HG03378 (cell line): ENCODE data around the gene CALML4.
"Not testable (repeated sequence)": the region's sequence is repeated elsewhere in the genome, so short reads cannot be mapped to it uniquely, and the experiment has no call there.

Source experiments
- ATAC-seq: cut with Tn5 transposase; IDR thresholded peaks from one replicate; pipeline ENCODE4 v1.9.1; 2021; ENCODE audit warnings: mild to moderate bottlenecking, moderate library complexity; ENCODE audit not compliant: unreplicated experiment

Gene CALML4

DNA sequence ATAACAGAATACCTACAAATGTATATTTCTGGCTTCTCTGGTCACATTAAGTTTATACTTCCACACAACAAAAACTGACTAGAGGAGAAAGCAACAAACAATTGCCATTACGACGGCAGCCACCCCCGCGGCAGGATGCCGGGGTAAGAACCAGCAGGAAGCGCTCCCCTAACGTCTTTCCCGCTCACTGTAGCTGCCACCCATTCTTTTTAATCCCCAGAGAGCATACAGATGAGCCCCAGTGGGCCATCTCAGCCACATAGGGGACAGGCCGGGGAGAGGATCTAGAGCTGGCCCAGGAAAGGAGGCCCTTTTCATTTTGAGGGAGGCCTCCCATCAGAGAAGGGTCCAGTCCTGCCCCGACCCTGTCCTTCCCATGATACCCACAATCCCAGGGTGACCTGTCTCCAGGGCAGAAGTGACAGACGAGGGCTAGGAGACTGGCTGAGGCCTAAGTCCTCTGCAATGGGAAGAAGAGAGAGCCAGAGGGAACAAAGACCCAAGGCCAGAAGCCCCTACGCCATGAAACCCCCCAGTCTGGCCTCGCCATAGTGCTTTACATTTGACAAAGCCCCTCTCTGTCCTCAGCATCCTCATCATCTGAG lies 3.6 kb upstream of the CALML4 start:
- ATAC-seq = no peak

DNA sequence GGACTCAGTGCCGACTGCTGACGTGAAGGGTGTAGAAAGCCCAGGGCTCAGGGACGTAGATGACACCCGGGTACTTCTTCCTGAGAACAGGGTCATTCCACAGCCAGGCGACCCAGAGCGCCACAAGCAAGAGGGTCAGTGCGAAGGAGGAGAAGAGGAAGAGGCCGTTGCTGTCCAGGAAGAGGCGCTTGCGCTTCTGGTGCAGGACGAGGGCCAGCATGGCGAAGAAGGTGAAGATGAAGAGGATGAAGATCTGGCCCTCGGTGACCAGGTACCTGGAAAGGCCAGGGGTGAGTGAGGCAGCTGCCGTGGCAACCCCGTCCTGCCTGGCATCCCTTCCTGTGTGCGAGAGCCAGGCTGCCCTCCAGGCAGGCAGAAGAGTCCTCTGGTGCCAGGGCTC lies 3.0 kb upstream of the CALML4 start:
- ATAC-seq = no peak

DNA sequence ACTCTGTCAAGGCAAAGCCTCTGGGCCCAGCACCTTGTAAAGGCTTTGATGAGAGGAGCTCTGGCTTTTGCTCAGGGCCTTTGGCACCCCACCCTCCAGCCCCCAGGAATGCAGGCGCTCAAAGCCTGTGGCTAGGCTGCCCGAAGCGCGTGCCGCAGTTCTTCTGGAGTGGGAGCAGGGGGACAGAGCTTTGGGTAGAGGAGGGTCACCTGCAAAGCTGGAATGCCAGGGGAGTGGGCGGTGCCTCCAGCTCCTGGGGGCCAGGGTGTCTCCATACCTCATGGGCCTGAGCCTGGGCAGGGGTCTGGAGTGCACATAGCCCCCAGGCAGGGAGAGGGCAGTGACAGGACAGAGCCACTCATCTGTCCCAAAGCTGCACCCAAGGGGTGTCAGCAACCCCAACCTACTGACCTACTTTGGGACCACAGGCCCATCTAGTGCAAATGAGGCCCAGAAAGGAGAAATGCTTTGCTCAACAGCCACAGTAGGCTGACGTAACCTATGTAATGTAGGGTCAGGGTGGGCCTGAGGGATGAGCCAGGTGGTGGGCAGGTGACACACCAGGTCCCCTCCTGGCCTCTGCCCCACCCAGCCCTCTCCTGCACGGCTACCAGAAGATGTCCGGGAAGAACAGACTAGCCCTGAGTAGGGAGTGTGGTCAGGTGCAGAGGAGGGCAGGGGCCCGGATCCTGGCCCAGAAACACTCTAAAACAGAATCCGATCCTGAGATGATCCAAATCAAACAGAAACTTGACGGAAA lies 2.2 kb upstream of the CALML4 start:
- no peak for ATAC-seq

GRCh38 chr15:68206711-68207151 lies 1.6 kb upstream of the CALML4 start:
- no peak for ATAC-seq

GRCh38 chr15:68205954-68206539 lies 915 bp upstream of the CALML4 start:
- no peak for ATAC-seq

- no peak for ATAC-seq
Observed at GRCh38 chr15:68205558-68205944, 419 bp upstream of the CALML4 start.

- no peak for ATAC-seq
Observed at GRCh38 chr15:68204361-68204760, 771 bp downstream of the CALML4 start.

GRCh38 chr15:68203956-68204355 lies 1.2 kb downstream of the CALML4 start:
- ATAC-seq = no peak

- ATAC-seq = no peak
Observed at GRCh38 chr15:68203486-68203885, 1.6 kb downstream of the CALML4 start.

- ATAC-seq = not testable (repeated sequence)
Observed at GRCh38 chr15:68202994-68203393, 2.1 kb downstream of the CALML4 start.

DNA sequence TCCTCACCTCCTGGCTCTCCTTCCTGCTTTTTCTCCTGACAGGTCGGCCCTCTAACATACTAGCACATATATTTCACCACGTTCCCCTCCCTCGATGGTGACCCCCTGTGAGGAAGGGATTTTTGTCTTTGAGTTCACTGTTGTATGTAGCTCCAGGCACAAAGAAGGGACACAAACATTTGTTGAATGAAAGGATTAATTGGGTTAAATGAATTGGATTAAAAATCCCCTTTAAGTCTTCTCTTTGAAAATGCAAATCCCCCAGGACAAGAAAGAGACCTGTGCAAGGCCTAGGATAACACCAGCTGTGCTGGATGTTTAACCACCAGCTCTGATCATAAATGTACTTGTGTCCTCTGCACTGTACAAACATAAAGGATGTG lies 3.3 kb downstream of the CALML4 start:
- no peak for ATAC-seq

DNA sequence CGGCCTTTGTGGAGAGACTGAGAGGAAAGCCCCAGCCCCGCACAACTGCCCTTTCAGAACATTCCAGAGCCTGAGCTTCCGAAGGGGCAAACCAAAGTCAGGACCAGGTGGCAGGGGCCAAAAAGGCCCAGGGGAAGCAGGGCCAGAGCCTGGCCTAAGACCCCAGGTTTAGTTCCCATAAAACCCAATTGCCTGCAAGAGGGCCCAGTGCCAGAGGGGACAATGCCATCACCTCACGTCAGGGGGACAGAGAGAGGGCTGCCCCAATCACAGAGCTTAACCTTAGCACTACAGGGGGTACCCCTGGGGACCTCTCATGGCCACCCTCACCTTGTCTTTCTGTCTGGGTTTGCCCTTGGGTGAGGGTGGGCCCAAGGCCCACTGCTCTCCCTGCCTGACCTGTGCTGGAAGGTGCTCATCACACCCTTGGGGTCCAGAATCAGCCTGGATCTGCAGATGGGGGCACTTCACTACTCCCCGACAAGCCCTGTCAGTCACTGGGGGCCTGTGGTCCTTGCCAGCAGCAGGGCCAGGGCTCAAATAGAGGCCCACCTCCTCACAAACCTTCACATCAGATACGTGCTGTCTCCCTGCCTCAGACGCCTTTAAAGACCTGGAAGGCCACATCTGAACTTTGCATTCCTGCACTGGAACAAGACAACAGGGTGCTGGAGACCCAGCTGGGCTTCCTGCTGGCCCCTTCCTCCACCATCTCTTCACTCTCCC lies 3.8 kb downstream of the CALML4 start:
- ATAC-seq = no peak

- ATAC-seq = no peak
Observed at GRCh38 chr15:68200016-68200861, 4.9 kb downstream of the CALML4 start.

DNA sequence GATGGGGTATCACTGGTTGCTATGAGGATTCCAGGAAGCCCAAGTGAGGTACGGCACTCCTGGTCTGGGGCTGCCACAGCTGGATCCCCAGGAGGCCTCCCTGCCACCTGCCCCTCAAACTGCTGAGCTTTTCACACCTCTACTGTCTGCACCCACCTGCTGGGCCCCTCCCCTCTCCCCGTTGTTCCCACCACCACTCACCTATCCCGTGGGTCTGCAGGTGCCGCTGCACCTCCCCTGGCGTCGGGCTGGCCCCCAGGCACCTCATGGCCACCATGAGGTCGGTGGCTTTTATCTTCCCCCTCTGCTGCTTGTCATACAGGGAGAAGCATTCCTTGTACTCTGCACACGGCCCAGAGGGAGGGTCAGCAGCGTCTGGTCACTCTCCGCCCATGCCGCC lies 5.8 kb downstream of the CALML4 start:
- no peak for ATAC-seq

DNA sequence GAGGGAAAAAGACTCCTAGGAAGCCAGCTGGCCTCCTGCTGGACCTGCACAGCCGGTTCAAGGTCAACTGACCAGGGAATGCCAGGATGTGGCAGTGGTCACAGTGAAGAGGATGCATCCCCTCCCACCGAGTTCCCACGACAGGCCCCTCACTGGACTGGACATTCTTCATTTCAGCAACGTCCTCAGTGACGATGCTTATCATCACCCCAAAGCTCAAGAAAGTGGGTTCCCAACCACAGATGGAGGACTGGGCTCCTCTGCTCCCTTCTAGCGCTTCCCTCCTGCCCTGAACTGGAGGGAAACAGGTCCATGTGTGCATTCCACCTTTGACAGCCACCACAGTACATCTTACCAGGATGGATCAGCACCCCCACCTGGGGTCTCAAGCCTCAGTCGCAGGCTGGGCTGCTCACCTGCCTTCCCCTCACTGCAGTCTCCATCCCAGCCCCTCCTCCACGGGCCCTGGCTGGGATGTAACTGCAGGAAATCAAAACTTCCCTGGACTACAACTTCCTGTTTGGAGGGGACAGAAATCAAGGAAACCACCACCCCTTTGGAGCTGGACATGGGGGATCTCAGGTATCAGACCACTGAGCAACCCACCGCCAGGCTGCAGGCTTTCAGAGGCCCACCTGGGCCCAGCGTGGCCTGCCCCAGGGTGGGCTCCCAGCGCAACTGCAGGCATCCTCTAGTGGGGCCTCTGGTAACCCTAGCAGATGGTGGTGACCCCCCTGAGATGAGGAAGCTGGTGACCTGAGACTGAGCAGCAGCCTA lies 7.3 kb downstream of the CALML4 start:
- ATAC-seq = no peak

GRCh38 chr15:68197170-68197492 lies 8.0 kb downstream of the CALML4 start:
- no peak for ATAC-seq

- no peak for ATAC-seq
Observed at GRCh38 chr15:68196445-68197169, 8.5 kb downstream of the CALML4 start.

DNA sequence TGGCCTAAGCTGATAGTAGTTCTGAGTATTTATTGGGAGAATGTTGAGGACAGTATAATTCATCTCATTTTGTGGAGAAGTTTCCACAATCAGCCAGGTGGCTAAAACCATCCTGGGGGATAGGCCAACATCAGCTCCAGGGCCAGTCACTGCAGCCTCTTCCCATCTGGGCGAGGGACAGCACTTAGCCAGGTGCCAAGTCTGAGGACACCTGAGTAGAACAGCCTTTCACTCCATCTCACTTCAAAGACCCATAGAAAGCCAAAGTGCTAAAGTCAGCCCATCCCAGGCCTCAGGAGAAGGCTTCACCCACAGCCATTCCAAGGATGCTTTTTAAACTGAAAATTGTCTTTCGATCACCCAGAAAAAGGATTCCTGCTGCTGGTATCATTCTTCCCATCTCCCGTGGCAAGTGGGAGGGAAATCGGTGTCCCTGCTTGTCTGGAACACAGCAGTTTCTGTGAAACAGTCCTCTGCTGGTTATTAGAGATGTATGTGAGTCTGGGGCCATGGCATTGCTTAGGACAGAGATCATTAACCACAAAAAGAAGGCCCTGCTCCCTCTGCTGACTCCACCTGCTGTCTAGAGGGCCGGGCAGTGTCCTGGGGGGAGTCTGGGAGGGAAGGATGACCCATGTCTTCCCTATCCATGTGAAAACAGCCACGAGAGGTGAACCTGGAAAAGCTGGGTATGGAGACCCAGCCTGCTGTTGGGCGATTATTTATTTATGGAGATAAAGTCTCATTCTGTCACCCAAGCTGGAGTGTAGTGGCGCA lies 9.6 kb downstream of the CALML4 start:
- ATAC-seq = no peak
